K562 (cell line): ENCODE measurements around the gene DESI1. TPM values are rescaled to one million over a fixed set of nuclear protein-coding genes. Genes with fewer than 3 reads are reported as not detected.

ENCODE experiments used
- ATAC-seq: fragments of 200-7000 bp; cut with Tn5 transposase; 3 replicates; pipeline ENCODE4 v1.9.1; 2020; ENCODE audit warnings: moderate library complexity
- BruUV-seq: library from RNA; stranded (reverse); fragments of 400-500 nt; replicated peaks from 2 replicates; lab custom pipeline; 2021; lab: Mats Ljungman, UMichigan
- CTCF ChIA-PET: fragments of 300-600 bp; formaldehyde crosslinking; extraction: SDS; loops from one replicate; lab custom pipeline; 2021; ENCODE audit warnings: low intra/inter-chr PET ratio; lab: Yijun Ruan, JAX
- POLR2A ChIA-PET: fragments of 300-600, 350-650 bp; sonication (Branson Sonifier 250); formaldehyde crosslinking; extraction: SDS; loops from one replicate; lab custom pipeline; 2021; ENCODE audit warnings: antibody characterized with exemption, inconsistent platforms; lab: Yijun Ruan, JAX
- DNase-seq, 4 experiments: peaks; one replicate each; pipeline versions ENCODE4 v3.0.0 to v3.0.0-alpha.2; 2011 to 2018; ENCODE audit warnings: low spot score in 3 of 4, mixed read lengths in 3 of 4; ENCODE audit errors: extremely low read depth in 1 of 4
- FAIRE-seq: peaks from 2 replicates; lab custom pipeline; 2011; peaks lifted over from hg19 to GRCh38; lab: Jason Lieb, UNC
- H2AFZ ChIP-seq: 2 replicates; pipeline ENCODE4 v1.6.0; 2011; ENCODE audit warnings: low read depth, low read length, control low read depth, inconsistent platforms
- H3K27ac ChIP-seq: fragments of 200-600 bp; 3 replicates; pipeline ENCODE4 v1.8.0; 2011; ENCODE audit warnings: low read depth, mild to moderate bottlenecking, control low read depth, inconsistent platforms, low read length, moderate library complexity, mixed read lengths; ENCODE audit errors: extremely low read depth
- H3K27me3 ChIP-seq, 2 experiments: fragments of 300-600 bp in 1 of 2; 2 replicates in 1 of 2; 3 replicates in 1 of 2; pipeline versions ENCODE4 v1.6.0 to v1.8.0; 2011; ENCODE audit warnings: inconsistent platforms in 2 of 2, low read length in 2 of 2, mild to moderate bottlenecking in 1 of 2, mixed read lengths in 1 of 2, moderate library complexity in 1 of 2; ENCODE audit not compliant: control insufficient read depth in 2 of 2, insufficient read depth in 2 of 2
- H3K36me3 ChIP-seq: fragments of 300-600 bp; 3 replicates; pipeline ENCODE4 v1.8.0; 2011; ENCODE audit warnings: mild to moderate bottlenecking, low read length, inconsistent platforms; ENCODE audit not compliant: control insufficient read depth, insufficient read depth
- H3K4me1 ChIP-seq, 2 experiments: fragments of 200-600 bp in 1 of 2; replicated peaks in 1 of 2; 2 replicates in 1 of 2; 3 replicates in 1 of 2; pipeline versions ENCODE4 v1.5.1 to v1.8.0; 2011; ENCODE audit warnings: inconsistent platforms in 2 of 2, low read length in 2 of 2, mild to moderate bottlenecking in 1 of 2, mixed read lengths in 1 of 2, moderate library complexity in 1 of 2; ENCODE audit not compliant: control insufficient read depth in 2 of 2, insufficient read depth in 2 of 2
- H3K4me2 ChIP-seq: 2 replicates; pipeline ENCODE4 v1.6.1; 2011; ENCODE audit warnings: low read length, control low read depth, inconsistent platforms, mixed read lengths; ENCODE audit not compliant: insufficient read depth
- H3K4me3 ChIP-seq: fragments of 200-600 bp; sonication (generic), shearing (Covaris generic); 2 replicates; pipeline ENCODE4 v1.5.1; 2016; ENCODE audit warnings: control low read depth, inconsistent platforms
- H3K79me2 ChIP-seq: fragments of 200-600 bp; 3 replicates; pipeline ENCODE4 v1.8.0; 2011; ENCODE audit warnings: low read length, inconsistent platforms; ENCODE audit not compliant: control insufficient read depth, insufficient read depth
- H3K9ac ChIP-seq, 2 experiments: 2 replicates each; pipeline versions ENCODE4 v1.6.0 to v1.6.1; 2011; ENCODE audit warnings: low read depth in 2 of 2, low read length in 2 of 2, control low read depth in 1 of 2, inconsistent platforms in 1 of 2, mild to moderate bottlenecking in 1 of 2, mixed read lengths in 1 of 2; ENCODE audit not compliant: insufficient read depth in 1 of 2
- H3K9me1 ChIP-seq: one replicate; pipeline ENCODE4 v1.6.0; 2011; ENCODE audit warnings: inconsistent platforms, mild to moderate bottlenecking, low read length, moderate library complexity; ENCODE audit not compliant: control insufficient read depth, insufficient read depth
- H3K9me3 ChIP-seq: replicated peaks from 2 replicates; pipeline ENCODE4 v1.5.1; 2011; ENCODE audit warnings: low read depth, low read length, inconsistent platforms; ENCODE audit not compliant: control insufficient read depth, insufficient read depth
- H4K20me1 ChIP-seq: replicated peaks from 2 replicates; pipeline ENCODE4 v1.6.1; 2011; ENCODE audit warnings: low read length, inconsistent platforms, mixed read lengths; ENCODE audit not compliant: control insufficient read depth, insufficient read depth
- ILF3 ChIP-seq: fragments of 450-650 bp; IDR thresholded peaks from 2 replicates; pipeline ENCODE4 v1.6.1; 2018; ENCODE audit warnings: antibody characterized with exemption, mild to moderate bottlenecking, moderate library complexity, borderline replicate concordance
- NFE2L1 ChIP-seq: fragments of 450-650 bp; IDR thresholded peaks from 2 replicates; pipeline ENCODE4 v1.6.1; 2016; ENCODE audit warnings: missing genetic modification characterization, low read depth, mild to moderate bottlenecking, missing compliant biosample characterization, moderate library complexity, borderline replicate concordance
- PHB ChIP-seq: fragments of 250-450 bp; sonication (Bioruptor Pico); IDR thresholded peaks from 2 replicates; pipeline ENCODE4 v1.5.0; 2021
- RBFOX2 ChIP-seq: fragments of 200-400 bp; formaldehyde crosslinking; IDR thresholded peaks from 2 replicates; pipeline ENCODE4 v1.6.1; 2017; ENCODE audit warnings: low read depth, mild to moderate bottlenecking, low read length, moderate library complexity
- TAF1 ChIP-seq: IDR thresholded peaks from 2 replicates; pipeline ENCODE4 v1.6.1; 2011; ENCODE audit warnings: mild to moderate bottlenecking, low read length, moderate library complexity; ENCODE audit not compliant: insufficient read depth, control insufficient read depth, severe bottlenecking; ENCODE audit errors: extremely low read depth
- ZFP36 ChIP-seq: fragments of 150-350 bp; IDR thresholded peaks from 2 replicates; pipeline ENCODE4 v1.6.1; 2018; ENCODE audit warnings: low read length, low read depth; ENCODE audit not compliant: partially characterized antibody
- ZNF699 ChIP-seq: fragments of 250-450 bp; sonication (Bioruptor Pico); IDR thresholded peaks from 2 replicates; pipeline ENCODE4 v1.8.0; 2021; ENCODE audit warnings: mild to moderate bottlenecking, moderate library complexity; ENCODE audit not compliant: insufficient replicate concordance
- WGBS: fragments of 100-300 bp; shearing (Covaris generic); methylation state at CpG from one replicate; pipeline ENCODE4 v1.1.6; 2016; ENCODE audit warnings: low coverage, mixed read lengths; ENCODE audit not compliant: insufficient coverage; ENCODE audit errors: missing lambda C conversion rate; 5-methylcytosine and 5-hydroxymethylcytosine counted together
- in situ Hi-C: fragments of 300-500 bp; cut with MboI; formaldehyde crosslinking; loops from 4 replicates; pipeline ENCODE4 v1.15.0; 2018; ENCODE audit warnings: inconsistent platforms, mixed read lengths
- intact Hi-C: fragments of 100-400 bp; cut with micrococcal nuclease; formaldehyde crosslinking; loops from 2 replicates; pipeline ENCODE4 v1.14.2; 2022
- polyA plus RNA-seq, 8 experiments: library from polyadenylated mRNA; depleted of rRNA in 4 of 8; stranded (reverse) in 5 of 8; unstranded in 3 of 8; fragments of >200 nt; fragmentation: Nextera tagmentation in 2 of 8; fragmentation: Illumina TruSeq in 1 of 8; extraction: Ambion mirVana in 2 of 8; extraction: Trizol in 1 of 8; gene quantifications; 2 replicates each; pipeline versions ENCODE4 v1.2.1 to v1.2.3, GENCODE V29; 2011 to 2014; ENCODE audit warnings: inconsistent platforms in 1 of 8, missing spikeins in 1 of 8
- total RNA-seq, 7 experiments: library from RNA; depleted of rRNA in 6 of 7; stranded (reverse); fragments of >200 nt in 6 of 7; fragmentation: Illumina TruSeq in 2 of 7; extraction: Trizol in 2 of 7; gene quantifications; 2 replicates each; pipeline versions ENCODE4 v1.2.1 to v1.2.3, GENCODE V29; 2011 to 2021; ENCODE audit warnings: low replicate concordance in 1 of 7
- TF ChIP-seq, protein P1 (sequence below): sonication (generic); formaldehyde crosslinking; IDR thresholded peaks from 2 replicates; pipeline ENCODE4 v1.8.0; 2023; ENCODE audit warnings: missing genetic modification reagents, mild to moderate bottlenecking, borderline replicate concordance
- TF ChIP-seq, protein P2 (sequence below): fragments of 450-650 bp; IDR thresholded peaks from 2 replicates; pipeline ENCODE4 v1.6.1; 2017; ENCODE audit warnings: antibody characterized with exemption, mild to moderate bottlenecking
- TF ChIP-seq, protein P3 (sequence below): fragments of 450-650 bp; formaldehyde crosslinking; IDR thresholded peaks from 2 replicates; pipeline ENCODE4 v1.4.0; 2022; ENCODE audit warnings: mild to moderate bottlenecking, moderate library complexity

DESI1 gene
- total and polyA plus RNA-seq, 9 of the 15 experiments (the other 6 are each of a cell fraction or from before 2014, with no cell fraction given), result 7.2 to 45.9 (median 29.8) TPM

DNA sequence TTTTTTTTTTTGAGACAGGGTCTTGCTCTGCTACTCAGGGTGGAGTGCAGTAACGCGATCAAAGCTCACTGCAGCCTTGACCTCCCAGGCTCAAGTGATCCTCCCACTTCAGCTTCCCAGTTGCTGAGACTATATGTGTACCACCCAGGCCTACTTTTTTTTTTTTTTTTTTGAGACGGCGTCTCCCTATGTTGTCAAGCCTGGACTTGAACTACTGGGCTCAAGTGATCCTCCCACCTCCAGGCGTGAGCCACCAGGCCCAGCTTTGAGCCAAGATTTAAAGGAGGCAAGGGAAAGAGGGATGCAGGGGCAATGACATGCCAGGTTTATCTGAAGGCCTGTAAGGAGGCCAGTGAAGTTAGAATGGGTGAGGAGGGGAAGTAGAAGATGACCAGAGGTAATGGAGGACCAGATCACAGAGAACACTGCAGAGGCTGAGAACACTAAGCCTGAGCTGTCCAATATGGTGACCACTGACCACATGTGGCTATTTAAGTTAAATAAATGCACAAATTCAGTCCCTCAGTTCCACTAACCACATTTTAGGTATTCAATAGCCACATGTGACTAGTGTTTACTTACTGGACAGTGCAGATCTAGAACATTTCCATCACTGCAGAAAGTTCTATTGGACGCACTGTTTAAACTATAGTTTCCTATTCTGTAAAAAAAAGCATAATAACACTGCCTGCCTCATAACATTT lies 8.1 kb downstream of the DESI1 start:
- POLR2A ChIA-PET, result interaction anchor here (1.3 to 1.7 kb wide), 2 partner anchors 9 to 12 kb away, joined by 3 to 4 read pairs; no protein-coding TSS in a partner anchor
- BruUV-seq, result no TSS peak
- TF ChIP-seq, protein P1, sequence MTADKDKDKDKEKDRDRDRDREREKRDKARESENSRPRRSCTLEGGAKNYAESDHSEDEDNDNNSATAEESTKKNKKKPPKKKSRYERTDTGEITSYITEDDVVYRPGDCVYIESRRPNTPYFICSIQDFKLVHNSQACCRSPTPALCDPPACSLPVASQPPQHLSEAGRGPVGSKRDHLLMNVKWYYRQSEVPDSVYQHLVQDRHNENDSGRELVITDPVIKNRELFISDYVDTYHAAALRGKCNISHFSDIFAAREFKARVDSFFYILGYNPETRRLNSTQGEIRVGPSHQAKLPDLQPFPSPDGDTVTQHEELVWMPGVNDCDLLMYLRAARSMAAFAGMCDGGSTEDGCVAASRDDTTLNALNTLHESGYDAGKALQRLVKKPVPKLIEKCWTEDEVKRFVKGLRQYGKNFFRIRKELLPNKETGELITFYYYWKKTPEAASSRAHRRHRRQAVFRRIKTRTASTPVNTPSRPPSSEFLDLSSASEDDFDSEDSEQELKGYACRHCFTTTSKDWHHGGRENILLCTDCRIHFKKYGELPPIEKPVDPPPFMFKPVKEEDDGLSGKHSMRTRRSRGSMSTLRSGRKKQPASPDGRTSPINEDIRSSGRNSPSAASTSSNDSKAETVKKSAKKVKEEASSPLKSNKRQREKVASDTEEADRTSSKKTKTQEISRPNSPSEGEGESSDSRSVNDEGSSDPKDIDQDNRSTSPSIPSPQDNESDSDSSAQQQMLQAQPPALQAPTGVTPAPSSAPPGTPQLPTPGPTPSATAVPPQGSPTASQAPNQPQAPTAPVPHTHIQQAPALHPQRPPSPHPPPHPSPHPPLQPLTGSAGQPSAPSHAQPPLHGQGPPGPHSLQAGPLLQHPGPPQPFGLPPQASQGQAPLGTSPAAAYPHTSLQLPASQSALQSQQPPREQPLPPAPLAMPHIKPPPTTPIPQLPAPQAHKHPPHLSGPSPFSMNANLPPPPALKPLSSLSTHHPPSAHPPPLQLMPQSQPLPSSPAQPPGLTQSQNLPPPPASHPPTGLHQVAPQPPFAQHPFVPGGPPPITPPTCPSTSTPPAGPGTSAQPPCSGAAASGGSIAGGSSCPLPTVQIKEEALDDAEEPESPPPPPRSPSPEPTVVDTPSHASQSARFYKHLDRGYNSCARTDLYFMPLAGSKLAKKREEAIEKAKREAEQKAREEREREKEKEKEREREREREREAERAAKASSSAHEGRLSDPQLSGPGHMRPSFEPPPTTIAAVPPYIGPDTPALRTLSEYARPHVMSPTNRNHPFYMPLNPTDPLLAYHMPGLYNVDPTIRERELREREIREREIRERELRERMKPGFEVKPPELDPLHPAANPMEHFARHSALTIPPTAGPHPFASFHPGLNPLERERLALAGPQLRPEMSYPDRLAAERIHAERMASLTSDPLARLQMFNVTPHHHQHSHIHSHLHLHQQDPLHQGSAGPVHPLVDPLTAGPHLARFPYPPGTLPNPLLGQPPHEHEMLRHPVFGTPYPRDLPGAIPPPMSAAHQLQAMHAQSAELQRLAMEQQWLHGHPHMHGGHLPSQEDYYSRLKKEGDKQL (CRISPR knock-in tag), result no peak
- TF ChIP-seq RBFOX2 (no peak), PHB (CRISPR knock-in tag) (no peak), ZNF699 (CRISPR knock-in tag) (no peak), TAF1 (no peak), ILF3 (no peak), NFE2L1 (tag) (no peak), ZFP36 (no peak)
- TF ChIP-seq, protein P2, sequence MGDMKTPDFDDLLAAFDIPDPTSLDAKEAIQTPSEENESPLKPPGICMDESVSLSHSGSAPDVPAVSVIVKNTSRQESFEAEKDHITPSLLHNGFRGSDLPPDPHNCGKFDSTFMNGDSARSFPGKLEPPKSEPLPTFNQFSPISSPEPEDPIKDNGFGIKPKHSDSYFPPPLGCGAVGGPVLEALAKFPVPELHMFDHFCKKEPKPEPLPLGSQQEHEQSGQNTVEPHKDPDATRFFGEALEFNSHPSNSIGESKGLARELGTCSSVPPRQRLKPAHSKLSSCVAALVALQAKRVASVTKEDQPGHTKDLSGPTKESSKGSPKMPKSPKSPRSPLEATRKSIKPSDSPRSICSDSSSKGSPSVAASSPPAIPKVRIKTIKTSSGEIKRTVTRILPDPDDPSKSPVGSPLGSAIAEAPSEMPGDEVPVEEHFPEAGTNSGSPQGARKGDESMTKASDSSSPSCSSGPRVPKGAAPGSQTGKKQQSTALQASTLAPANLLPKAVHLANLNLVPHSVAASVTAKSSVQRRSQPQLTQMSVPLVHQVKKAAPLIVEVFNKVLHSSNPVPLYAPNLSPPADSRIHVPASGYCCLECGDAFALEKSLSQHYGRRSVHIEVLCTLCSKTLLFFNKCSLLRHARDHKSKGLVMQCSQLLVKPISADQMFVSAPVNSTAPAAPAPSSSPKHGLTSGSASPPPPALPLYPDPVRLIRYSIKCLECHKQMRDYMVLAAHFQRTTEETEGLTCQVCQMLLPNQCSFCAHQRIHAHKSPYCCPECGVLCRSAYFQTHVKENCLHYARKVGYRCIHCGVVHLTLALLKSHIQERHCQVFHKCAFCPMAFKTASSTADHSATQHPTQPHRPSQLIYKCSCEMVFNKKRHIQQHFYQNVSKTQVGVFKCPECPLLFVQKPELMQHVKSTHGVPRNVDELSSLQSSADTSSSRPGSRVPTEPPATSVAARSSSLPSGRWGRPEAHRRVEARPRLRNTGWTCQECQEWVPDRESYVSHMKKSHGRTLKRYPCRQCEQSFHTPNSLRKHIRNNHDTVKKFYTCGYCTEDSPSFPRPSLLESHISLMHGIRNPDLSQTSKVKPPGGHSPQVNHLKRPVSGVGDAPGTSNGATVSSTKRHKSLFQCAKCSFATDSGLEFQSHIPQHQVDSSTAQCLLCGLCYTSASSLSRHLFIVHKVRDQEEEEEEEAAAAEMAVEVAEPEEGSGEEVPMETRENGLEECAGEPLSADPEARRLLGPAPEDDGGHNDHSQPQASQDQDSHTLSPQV, result no peak
- TF ChIP-seq, protein P3, sequence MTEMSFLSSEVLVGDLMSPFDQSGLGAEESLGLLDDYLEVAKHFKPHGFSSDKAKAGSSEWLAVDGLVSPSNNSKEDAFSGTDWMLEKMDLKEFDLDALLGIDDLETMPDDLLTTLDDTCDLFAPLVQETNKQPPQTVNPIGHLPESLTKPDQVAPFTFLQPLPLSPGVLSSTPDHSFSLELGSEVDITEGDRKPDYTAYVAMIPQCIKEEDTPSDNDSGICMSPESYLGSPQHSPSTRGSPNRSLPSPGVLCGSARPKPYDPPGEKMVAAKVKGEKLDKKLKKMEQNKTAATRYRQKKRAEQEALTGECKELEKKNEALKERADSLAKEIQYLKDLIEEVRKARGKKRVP (CRISPR knock-in tag), result no peak

More for the DNA sequence above, 8.1 kb downstream of the DESI1 start:
- Histone ChIP-seq H3K4me2 (no peak overlapping the region), H4K20me1 (no peaks in the 10 kb centered on the region), H3K79me2 (peaks cover 19% of the 10 kb centered on the region), H3K4me3 (no peak overlapping the region), H2AFZ (no peak overlapping the region), H3K4me1 (peaks cover 3 to 5% of the 10 kb centered on the region in 2 experiments; a peak in 3 of 5 replicates), H3K9ac (no peak overlapping the region), H3K9me3 (no peaks in the 10 kb centered on the region), H3K9me1 (no peaks in the 10 kb centered on the region), H3K27me3 (no peaks in the 10 kb centered on the region), H3K27ac (no peak overlapping the region), H3K36me3 (peaks cover 11% of the 10 kb centered on the region; the same call in 2 of the 3 replicates)
- intact Hi-C loops, result no loop called here
- in situ Hi-C loops, result no loop called here
- FAIRE-seq (no peak), ATAC-seq (no peak), DNase-seq (no peak)
- WGBS, result 95% methylated on average over 1 of the region's 6 CpGs
- CTCF ChIA-PET, result no interaction called here
